GM12865 (cell line): ENCODE results near the gene PLN.

ENCODE experiments used
- DNase-seq: peaks from one replicate; pipeline ENCODE4 v3.0.0; 2010; ENCODE audit warnings: low read depth
- H3K4me3 ChIP-seq: 2 replicates; pipeline ENCODE4 v1.5.1; 2011; ENCODE audit warnings: mild to moderate bottlenecking, low read depth, low read length, control low read depth
- CTCF ChIP-seq: IDR thresholded peaks from 2 replicates; pipeline ENCODE4 v1.5.1; 2011; ENCODE audit warnings: low read length, control low read depth, low read depth, inconsistent platforms; ENCODE audit not compliant: insufficient read depth; ENCODE audit errors: missing control alignments

Gene PLN

GRCh38 chr6:118562248-118562647, 14.2 kb downstream of the PLN start:
- TF ChIP-seq CTCF: no peak
- H3K4me3 ChIP-seq: no peak overlapping the region
- no peak for DNase-seq

DNA sequence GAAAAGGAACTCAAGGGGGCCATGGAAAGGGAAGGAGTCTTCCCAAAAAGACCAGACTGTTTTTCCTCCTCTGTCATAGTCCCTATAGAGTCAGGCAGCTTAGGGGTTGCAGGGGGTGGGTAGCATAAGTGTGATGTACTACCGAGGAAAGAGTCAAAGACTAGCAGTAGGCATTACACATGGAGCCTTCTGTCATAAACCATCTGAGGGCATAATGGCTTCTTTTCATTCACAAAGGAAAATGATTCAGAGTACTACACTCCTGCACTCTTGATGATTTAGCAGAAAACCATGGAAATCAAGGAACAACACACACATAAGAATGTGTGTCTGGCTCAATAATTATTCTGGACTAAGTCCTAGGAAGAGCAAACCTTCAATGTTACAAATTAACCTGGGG, 14.9 kb downstream of the PLN start:
- TF ChIP-seq CTCF: no peak
- no peak for DNase-seq
- H3K4me3 ChIP-seq: no peak overlapping the region

- DNase-seq: peak; percentile 81
- peak; percentile 67 for TF ChIP-seq CTCF
Measured at GRCh38 chr6:118565311-118565960, 17.3 kb downstream of the PLN start.

DNA sequence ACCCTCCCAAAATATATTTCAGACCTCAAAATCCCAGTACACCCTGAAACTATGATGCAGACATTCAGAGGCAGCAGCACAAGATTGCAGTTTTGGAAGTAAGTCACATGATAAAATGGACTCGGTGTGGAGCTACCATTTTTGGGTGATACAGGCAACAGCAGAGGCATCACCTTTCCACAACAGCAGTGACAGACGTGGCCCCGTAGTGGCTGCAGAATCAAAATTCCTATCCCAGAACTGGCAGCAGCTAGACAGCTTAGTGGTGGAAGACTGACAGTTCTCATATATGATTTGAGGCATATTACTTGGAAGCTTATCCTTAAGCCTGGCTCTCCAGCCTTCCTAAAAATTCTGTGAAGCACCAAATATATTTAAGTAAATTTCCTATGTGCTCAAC, 19.9 kb downstream of the PLN start:
- no peak for TF ChIP-seq CTCF
- DNase-seq: no peak

More at GRCh38 chr6:118565311-118565960, 17.3 kb downstream of the PLN start:
- H3K4me3 ChIP-seq: no peak overlapping the region

GRCh38 chr6:118569498-118569897, 21.4 kb downstream of the PLN start:
- H3K4me3 ChIP-seq: no peak overlapping the region

More for the DNA sequence above, 19.9 kb downstream of the PLN start:
- H3K4me3 ChIP-seq: no peak overlapping the region

DNA sequence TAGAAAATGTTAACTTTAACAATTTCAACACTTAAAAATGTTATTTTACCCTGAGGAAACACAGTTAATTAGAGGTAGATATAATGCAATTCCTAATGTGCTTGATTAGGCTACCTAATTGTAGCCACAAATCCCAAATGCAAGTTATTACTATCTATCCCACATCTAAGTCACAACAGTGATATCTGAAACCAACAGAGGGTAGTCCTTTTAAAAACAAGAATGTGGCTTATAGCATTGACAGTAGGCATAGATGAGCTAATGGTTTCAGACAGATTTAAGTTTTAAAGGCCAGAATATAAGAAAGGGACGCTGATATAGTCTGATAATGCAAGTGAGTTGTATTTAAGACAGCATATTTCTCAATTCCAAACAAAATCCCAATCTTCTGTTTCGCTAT, 23.0 kb downstream of the PLN start:
- TF ChIP-seq CTCF: no peak
- H3K4me3 ChIP-seq: no peak overlapping the region
- DNase-seq: no peak

More at GRCh38 chr6:118569498-118569897, 21.4 kb downstream of the PLN start:
- DNase-seq: no peak
- no peak for TF ChIP-seq CTCF
